PFSK-1 (cell line): Measurements from ENCODE around the gene GAS2L2.

ENCODE experiments used
- FOXP2 ChIP-seq: optimal IDR thresholded peaks from 2 replicates; pipeline ENCODE3; 2011; ENCODE audit warnings: borderline replicate concordance, control low read depth, inconsistent platforms; ENCODE audit not compliant: insufficient read depth; ENCODE audit errors: extremely low read length, extremely low read depth
- POLR2AphosphoS5 ChIP-seq: IDR thresholded peaks from 2 replicates; pipeline ENCODE4 v1.6.1; 2012; ENCODE audit warnings: low read depth, mild to moderate bottlenecking, control low read depth, low read length, moderate library complexity
- SIN3A ChIP-seq: IDR thresholded peaks from 2 replicates; pipeline ENCODE4 v1.6.1; 2012; ENCODE audit warnings: mild to moderate bottlenecking, low read length, moderate library complexity, borderline replicate concordance; ENCODE audit not compliant: insufficient read depth
- TAF1 ChIP-seq: IDR thresholded peaks from 2 replicates; pipeline ENCODE4 v1.6.1; 2012; ENCODE audit warnings: low read length, control low read depth, borderline replicate concordance; ENCODE audit not compliant: insufficient read depth
- TF ChIP-seq, protein P1 (sequence below), 2 experiments: IDR thresholded peaks; 2 replicates each; pipeline versions ENCODE4 v1.6.1 to v1.8.0; 2011 to 2012; ENCODE audit warnings: low read depth in 2 of 2, low read length in 2 of 2, control low read depth in 1 of 2, inconsistent platforms in 1 of 2, mild to moderate bottlenecking in 1 of 2, moderate library complexity in 1 of 2; ENCODE audit not compliant: insufficient read depth in 1 of 2

DNA sequence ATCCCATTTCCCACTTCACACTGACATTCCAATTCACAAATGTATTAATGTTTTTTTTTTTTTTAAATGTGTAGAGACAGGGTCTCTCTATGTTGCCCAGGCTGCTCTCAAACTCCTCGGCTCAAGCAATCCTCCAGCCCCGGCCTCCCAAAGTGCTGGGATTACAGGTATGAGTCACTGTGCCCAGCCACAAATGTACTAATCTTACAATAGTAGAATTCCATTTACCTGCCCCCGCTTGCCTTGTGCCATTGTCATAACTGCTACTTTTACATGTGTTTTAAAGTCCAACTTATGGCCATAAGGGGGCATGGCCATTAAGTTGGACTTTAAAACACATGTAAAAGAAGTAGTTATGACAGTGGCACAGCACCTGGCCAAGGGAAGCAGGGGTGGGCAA lies 37.8 kb upstream of the GAS2L2 start:
- TF ChIP-seq, protein P1, sequence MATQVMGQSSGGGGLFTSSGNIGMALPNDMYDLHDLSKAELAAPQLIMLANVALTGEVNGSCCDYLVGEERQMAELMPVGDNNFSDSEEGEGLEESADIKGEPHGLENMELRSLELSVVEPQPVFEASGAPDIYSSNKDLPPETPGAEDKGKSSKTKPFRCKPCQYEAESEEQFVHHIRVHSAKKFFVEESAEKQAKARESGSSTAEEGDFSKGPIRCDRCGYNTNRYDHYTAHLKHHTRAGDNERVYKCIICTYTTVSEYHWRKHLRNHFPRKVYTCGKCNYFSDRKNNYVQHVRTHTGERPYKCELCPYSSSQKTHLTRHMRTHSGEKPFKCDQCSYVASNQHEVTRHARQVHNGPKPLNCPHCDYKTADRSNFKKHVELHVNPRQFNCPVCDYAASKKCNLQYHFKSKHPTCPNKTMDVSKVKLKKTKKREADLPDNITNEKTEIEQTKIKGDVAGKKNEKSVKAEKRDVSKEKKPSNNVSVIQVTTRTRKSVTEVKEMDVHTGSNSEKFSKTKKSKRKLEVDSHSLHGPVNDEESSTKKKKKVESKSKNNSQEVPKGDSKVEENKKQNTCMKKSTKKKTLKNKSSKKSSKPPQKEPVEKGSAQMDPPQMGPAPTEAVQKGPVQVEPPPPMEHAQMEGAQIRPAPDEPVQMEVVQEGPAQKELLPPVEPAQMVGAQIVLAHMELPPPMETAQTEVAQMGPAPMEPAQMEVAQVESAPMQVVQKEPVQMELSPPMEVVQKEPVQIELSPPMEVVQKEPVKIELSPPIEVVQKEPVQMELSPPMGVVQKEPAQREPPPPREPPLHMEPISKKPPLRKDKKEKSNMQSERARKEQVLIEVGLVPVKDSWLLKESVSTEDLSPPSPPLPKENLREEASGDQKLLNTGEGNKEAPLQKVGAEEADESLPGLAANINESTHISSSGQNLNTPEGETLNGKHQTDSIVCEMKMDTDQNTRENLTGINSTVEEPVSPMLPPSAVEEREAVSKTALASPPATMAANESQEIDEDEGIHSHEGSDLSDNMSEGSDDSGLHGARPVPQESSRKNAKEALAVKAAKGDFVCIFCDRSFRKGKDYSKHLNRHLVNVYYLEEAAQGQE (IDR thresholded peaks at IDR 0.05; ENCODE audit: insufficient read depth in 1 of 2, low read depth in 2 of 2, low read length in 2 of 2) = no peak
- TF ChIP-seq POLR2AphosphoS5 = no peak
- no peak for TF ChIP-seq SIN3A
- TF ChIP-seq TAF1 = no peak
- TF ChIP-seq FOXP2 = no peak
